Measurements from ENCODE around the gene PNPLA6.

The PNPLA6 gene

GRCh38 chr19:7515645-7516151, 19.8 kb upstream of the PNPLA6 start, which contains the start of gene ZNF358:
ZNF358 (plus strand) TSS chr19:7516103; CDS start chr19:7519243, 3,140 bp downstream.
- peak; percentile 71 for DNase-seq (ENCODE audit: low read depth, low spot score)

GRCh38 chr19:7516333-7516732, 19.2 kb upstream of the PNPLA6 start:
- DNase-seq (ENCODE audit: low read depth, low spot score) = no peak

GRCh38 chr19:7516878-7517277, 18.6 kb upstream of the PNPLA6 start:
- DNase-seq (ENCODE audit: low read depth, low spot score) = no peak

- DNase-seq (ENCODE audit: low read depth, low spot score) = no peak
Measured at GRCh38 chr19:7519361-7520130, 16.0 kb upstream of the PNPLA6 start.

GRCh38 chr19:7520131-7521051, 15.1 kb upstream of the PNPLA6 start:
- DNase-seq (ENCODE audit: low read depth, low spot score) = no peak

- DNase-seq (ENCODE audit: low read depth, low spot score) = peak; percentile 57
Measured at GRCh38 chr19:7521551-7522071, 13.9 kb upstream of the PNPLA6 start.

GRCh38 chr19:7522072-7522922, 13.2 kb upstream of the PNPLA6 start, which contains the start of gene MCOLN1:
MCOLN1 (plus strand) TSS chr19:7522624; CDS start chr19:7522751, 127 bp downstream.
- peak; percentile 99 for DNase-seq (ENCODE audit: low read depth, low spot score)

- DNase-seq (ENCODE audit: low read depth, low spot score) = peak; percentile 55
Measured at GRCh38 chr19:7522923-7523667, 12.4 kb upstream of the PNPLA6 start.

- no peak for DNase-seq (ENCODE audit: low read depth, low spot score)
Measured at GRCh38 chr19:7524523-7524922, 11.0 kb upstream of the PNPLA6 start.

- no peak for DNase-seq (ENCODE audit: low read depth, low spot score)
Measured at GRCh38 chr19:7524992-7525739, 10.4 kb upstream of the PNPLA6 start.

- DNase-seq (ENCODE audit: low read depth, low spot score) = no peak
Measured at GRCh38 chr19:7526059-7526929, 9.2 kb upstream of the PNPLA6 start.

GRCh38 chr19:7527516-7528191, 7.9 kb upstream of the PNPLA6 start:
- no peak for DNase-seq (ENCODE audit: low read depth, low spot score)

- DNase-seq (ENCODE audit: low read depth, low spot score) = no peak
Measured at GRCh38 chr19:7528192-7528519, 7.4 kb upstream of the PNPLA6 start.

- DNase-seq (ENCODE audit: low read depth, low spot score) = no peak
Measured at GRCh38 chr19:7528522-7529245, 6.8 kb upstream of the PNPLA6 start.

- no peak for DNase-seq (ENCODE audit: low read depth, low spot score)
Measured at GRCh38 chr19:7529246-7529600, 6.3 kb upstream of the PNPLA6 start.

- no peak for DNase-seq (ENCODE audit: low read depth, low spot score)
Measured at GRCh38 chr19:7529610-7530490, 5.7 kb upstream of the PNPLA6 start.
